ENCODE measurements around the gene DUS2.
"Not testable (repeated sequence)": the region's sequence is repeated elsewhere in the genome, so short reads cannot be mapped to it uniquely, and the experiment has no call there.

Gene DUS2

DNA sequence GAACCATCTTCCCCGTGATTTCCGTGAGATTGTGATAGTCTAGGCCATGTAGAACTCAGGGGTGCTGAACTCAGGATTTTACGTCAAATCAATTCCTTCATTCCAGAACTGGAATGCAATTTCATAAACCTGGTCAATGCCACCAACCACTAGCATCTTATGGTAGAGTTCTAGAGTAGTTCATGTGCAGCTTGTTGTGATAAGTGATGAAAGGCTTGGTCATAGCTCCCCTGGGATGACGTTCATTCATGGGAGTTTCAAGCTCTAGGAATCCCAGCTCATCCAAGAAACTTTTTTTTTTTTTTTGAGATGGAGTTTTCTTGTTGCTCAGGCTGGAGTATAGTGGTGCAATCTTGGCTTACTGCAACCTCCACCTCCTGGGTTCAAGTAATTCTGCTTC lies 20.1 kb upstream of the DUS2 start:
- Histone ChIP-seq H3K4me3 (ENCODE audit: low read length) (no peak overlapping the region), H3K27me3 (ENCODE audit: control insufficient read depth, insufficient read depth, low read length) (peaks cover 2% of the 10 kb centered on the region), H3K4me1 (ENCODE audit: control insufficient read depth, insufficient read depth, low read length) (no peaks in the 10 kb centered on the region), H3K36me3 (ENCODE audit: control insufficient read depth, insufficient read depth, low read length) (no peaks in the 10 kb centered on the region), H3K9ac (ENCODE audit: low read length) (no peak overlapping the region), H3K9me3 (ENCODE audit: control insufficient read depth, low read length) (no peaks in the 10 kb centered on the region)

DNA sequence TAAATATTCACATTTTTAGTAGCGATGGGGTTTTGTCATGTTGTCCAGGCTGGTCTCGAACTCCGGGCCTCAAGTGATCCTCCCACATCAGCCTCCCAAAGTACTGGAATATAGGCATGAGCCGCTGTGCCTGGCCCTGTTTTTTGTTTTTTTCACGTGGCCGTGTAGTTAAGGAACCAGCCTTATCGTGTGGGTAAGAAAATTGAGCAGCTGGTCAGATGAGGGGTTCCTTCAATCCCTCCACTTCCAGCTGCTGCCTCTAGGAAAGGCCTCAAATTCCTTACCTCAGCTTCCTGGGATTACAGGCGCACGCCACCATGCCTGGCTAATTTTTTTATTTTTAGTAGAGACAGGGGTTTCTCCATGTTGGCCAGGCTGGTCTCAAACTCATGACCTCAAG lies 17.9 kb upstream of the DUS2 start:
- H3K27me3 ChIP-seq (ENCODE audit: control insufficient read depth, insufficient read depth, low read length) = peaks cover 2% of the 10 kb centered on the region

DNA sequence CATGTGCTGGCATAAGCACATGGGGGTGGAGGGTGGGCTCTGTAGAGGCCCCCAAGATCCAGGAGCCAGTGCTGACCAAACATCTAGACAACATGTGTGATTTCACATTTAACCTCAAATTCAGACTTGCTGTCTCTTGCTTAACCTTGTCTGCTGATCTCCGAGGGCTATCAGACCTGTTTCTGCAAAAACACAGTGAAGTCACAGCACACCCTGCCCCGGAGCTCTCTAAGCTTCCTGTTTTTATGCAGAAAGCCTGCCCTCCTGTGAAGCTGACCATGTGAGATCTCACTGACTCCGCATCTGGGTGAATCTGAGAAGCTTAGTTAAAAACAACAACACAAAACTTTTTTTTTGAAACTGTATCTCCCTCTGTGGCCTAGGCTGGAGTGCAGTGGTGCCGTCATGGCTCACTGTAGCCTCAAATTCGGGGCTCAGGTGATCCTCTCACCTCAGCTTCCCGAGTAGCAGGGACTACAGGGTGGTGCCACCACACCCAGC lies 17.2 kb upstream of the DUS2 start:
- Histone ChIP-seq H3K4me1 (ENCODE audit: control insufficient read depth, insufficient read depth, low read length) (no peaks in the 10 kb centered on the region), H3K9me3 (ENCODE audit: control insufficient read depth, low read length) (no peaks in the 10 kb centered on the region), H3K9ac (ENCODE audit: low read length) (no peak overlapping the region), H3K27me3 (ENCODE audit: control insufficient read depth, insufficient read depth, low read length) (peaks cover 2% of the 10 kb centered on the region), H3K36me3 (ENCODE audit: control insufficient read depth, insufficient read depth, low read length) (no peaks in the 10 kb centered on the region), H3K4me3 (ENCODE audit: low read length) (no peak overlapping the region)

More for the DNA sequence above, 17.9 kb upstream of the DUS2 start:
- Histone ChIP-seq H3K9me3 (ENCODE audit: control insufficient read depth, low read length) (no peaks in the 10 kb centered on the region), H3K9ac (ENCODE audit: low read length) (no peak overlapping the region), H3K36me3 (ENCODE audit: control insufficient read depth, insufficient read depth, low read length) (no peaks in the 10 kb centered on the region), H3K4me3 (ENCODE audit: low read length) (no peak overlapping the region), H3K4me1 (ENCODE audit: control insufficient read depth, insufficient read depth, low read length) (no peaks in the 10 kb centered on the region)

DNA sequence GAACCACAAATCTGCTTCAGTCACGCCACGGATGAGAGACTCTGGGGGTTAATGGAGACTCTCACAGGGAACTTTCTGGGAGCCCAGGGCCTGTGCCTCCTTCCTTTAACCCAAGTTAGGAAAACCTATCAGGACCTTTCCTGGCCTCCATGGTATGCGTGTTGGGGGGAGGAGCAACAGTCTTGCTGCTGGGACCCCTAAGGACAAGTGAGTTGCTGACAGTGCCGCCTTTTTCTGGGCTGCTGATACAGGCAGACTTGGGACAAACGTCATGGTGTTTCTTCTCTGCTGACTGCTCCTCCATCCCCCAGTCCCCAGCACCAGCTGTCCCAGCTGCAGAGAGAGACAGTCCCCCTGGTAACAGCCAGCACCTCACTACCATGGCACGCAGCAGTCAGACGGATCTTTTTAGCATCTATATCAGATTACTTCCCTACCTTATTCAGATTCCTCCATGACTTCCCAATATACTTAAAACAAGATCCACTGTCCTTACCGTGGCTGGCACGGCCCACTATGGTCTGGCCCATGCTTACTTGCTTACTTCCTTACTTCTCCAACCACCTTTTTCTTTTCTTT lies 13.8 kb upstream of the DUS2 start:
- Histone ChIP-seq H3K9me3 (ENCODE audit: control insufficient read depth, low read length) (no peaks in the 10 kb centered on the region), H3K4me3 (ENCODE audit: low read length) (no peak overlapping the region), H3K36me3 (ENCODE audit: control insufficient read depth, insufficient read depth, low read length) (no peaks in the 10 kb centered on the region), H3K4me1 (ENCODE audit: control insufficient read depth, insufficient read depth, low read length) (no peaks in the 10 kb centered on the region), H3K27me3 (ENCODE audit: control insufficient read depth, insufficient read depth, low read length) (no peaks in the 10 kb centered on the region), H3K9ac (ENCODE audit: low read length) (no peak overlapping the region)

DNA sequence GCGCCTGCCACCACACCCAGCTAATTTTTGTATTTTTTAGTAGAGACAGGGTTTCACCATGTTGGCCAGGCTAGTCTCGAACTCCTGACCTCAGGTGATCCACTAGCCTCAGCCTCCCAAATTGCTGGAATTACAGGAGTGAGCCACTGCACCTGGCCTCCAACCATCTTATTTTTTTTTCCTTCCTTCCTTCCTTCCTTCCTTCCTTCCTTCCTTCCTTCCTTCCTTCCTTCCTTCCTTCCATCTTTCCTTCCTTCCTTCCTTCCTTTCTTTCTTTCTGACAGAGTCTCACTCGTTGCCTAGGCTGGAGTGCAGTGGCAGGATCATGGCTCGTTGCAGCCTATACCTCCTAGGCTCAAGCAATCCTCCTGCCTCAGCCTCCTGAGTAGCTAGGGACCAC lies 13.2 kb upstream of the DUS2 start:
- H3K9ac ChIP-seq (ENCODE audit: low read length); H3K9me3 ChIP-seq (ENCODE audit: control insufficient read depth, low read length); H3K4me1 ChIP-seq (ENCODE audit: control insufficient read depth, insufficient read depth, low read length); H3K27me3 ChIP-seq (ENCODE audit: control insufficient read depth, insufficient read depth, low read length); H3K36me3 ChIP-seq (ENCODE audit: control insufficient read depth, insufficient read depth, low read length); H3K4me3 ChIP-seq (ENCODE audit: low read length): not testable (repeated sequence)

DNA sequence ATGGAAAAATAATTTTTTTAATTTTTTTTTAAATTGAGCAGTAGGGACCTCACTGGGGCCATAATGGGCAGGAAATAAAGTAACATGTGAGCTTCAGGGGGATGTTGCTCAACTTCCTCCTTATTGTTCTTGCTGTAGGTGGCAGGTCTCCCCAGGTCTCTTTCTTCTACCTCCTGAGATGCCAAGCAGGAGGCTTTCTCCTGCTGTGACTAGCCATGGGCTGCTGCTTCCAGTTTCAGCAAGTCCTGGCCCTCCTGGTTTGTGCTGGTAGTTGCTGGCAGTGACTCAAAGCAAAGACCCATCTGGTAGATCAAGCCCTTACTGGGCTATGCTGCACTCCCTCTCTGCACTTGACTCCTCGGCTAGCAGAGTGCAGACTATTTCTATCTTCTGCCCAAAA lies 9.6 kb upstream of the DUS2 start:
- Histone ChIP-seq H3K9ac (ENCODE audit: low read length) (no peak overlapping the region), H3K9me3 (ENCODE audit: control insufficient read depth, low read length) (no peaks in the 10 kb centered on the region), H3K4me1 (ENCODE audit: control insufficient read depth, insufficient read depth, low read length) (no peaks in the 10 kb centered on the region), H3K4me3 (ENCODE audit: low read length) (no peak overlapping the region), H3K36me3 (ENCODE audit: control insufficient read depth, insufficient read depth, low read length) (no peaks in the 10 kb centered on the region), H3K27me3 (ENCODE audit: control insufficient read depth, insufficient read depth, low read length) (no peaks in the 10 kb centered on the region)

DNA sequence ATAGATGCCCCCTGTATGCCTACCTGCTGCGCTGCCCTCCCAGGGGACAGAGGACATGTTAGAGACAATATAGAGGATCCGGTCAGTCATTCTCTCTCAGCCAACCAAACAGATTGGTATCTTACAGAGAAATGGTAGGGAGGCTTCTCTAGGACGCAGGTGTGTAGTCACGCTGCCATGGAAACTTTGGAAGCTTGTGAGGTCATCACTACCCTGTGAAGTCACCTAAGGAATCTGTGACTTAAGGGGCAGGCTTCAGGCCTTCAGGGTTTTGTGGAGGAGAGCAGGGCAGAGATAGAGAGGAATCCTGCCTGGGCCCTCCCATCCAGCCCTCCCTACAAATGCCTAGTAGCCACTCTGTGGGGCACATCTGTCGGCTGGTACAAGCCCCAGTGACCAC lies 7.4 kb upstream of the DUS2 start, which contains the start of gene DPEP2NB:
Gene DPEP2NB, minus strand, starts transcription at position 231 of the 400 bp plus-strand sequence. Its CDS starts 141 bp downstream, at position 90.
- Histone ChIP-seq H3K36me3 (ENCODE audit: control insufficient read depth, insufficient read depth, low read length) (no peaks in the 10 kb centered on the region), H3K4me1 (ENCODE audit: control insufficient read depth, insufficient read depth, low read length) (no peaks in the 10 kb centered on the region), H3K27me3 (ENCODE audit: control insufficient read depth, insufficient read depth, low read length) (no peaks in the 10 kb centered on the region), H3K4me3 (ENCODE audit: low read length) (no peak within 1 kb of the TSS), H3K9ac (ENCODE audit: low read length) (no peak within 1 kb of the TSS), H3K9me3 (ENCODE audit: control insufficient read depth, low read length) (no peaks in the 10 kb centered on the region)

DNA sequence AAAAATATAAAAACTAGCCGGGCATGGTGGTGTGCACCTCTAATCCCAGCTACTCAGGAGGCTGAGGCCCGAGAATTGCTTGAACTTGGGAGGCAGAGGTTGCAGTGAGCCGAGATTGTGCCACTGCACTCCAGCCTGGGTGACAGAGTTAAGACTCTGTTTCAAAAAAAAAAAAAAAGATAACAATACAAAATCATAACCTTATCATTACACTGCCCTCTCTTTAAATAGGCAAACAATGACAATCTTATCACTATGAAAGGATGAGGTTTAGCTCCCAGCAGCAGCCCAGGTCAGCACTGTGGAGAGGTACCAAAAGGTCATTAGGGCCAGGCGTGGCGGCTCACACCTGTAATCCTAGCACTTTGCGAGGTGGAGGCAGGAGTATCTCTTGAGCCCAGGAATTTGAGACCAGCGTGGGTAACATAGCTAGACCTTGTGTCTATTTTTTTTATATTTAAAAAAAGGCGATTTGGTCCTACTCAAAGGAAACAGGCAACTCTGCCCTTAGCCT lies 3.9 kb upstream of the DUS2 start:
- Histone ChIP-seq H3K9ac (ENCODE audit: low read length) (no peak overlapping the region), H3K27me3 (ENCODE audit: control insufficient read depth, insufficient read depth, low read length) (no peaks in the 10 kb centered on the region), H3K9me3 (ENCODE audit: control insufficient read depth, low read length) (no peaks in the 10 kb centered on the region), H3K4me3 (ENCODE audit: low read length) (no peak overlapping the region), H3K36me3 (ENCODE audit: control insufficient read depth, insufficient read depth, low read length) (no peaks in the 10 kb centered on the region), H3K4me1 (ENCODE audit: control insufficient read depth, insufficient read depth, low read length) (peaks cover 15% of the 10 kb centered on the region)

DNA sequence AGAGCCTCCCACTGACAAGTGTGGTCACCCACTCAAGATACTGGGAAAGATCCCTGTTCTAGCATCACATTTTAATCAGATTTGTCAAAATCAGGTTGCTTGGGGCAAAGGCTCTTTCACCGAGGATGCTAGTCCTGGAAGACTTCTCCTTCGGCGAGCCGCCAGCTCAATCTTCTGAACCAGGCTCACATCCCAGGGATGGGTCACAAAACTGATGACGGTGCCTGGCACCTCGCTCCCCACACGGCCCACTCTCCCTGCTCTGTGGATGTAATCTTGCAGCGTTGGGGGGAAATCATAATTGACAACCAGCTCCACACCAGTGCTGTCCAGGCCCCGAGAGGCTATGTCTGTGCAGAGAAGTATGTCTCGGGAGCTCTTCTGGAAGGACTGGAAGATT lies 1.6 kb upstream of the DUS2 start:
- H3K36me3 ChIP-seq (ENCODE audit: control insufficient read depth, insufficient read depth, low read length) = no peaks in the 10 kb centered on the region
- no peaks in the 10 kb centered on the region for H3K9me3 ChIP-seq (ENCODE audit: control insufficient read depth, low read length)
- no peaks in the 10 kb centered on the region for H3K27me3 ChIP-seq (ENCODE audit: control insufficient read depth, insufficient read depth, low read length)
- peaks cover 15% of the 10 kb centered on the region for H3K4me1 ChIP-seq (ENCODE audit: control insufficient read depth, insufficient read depth, low read length)
- H3K4me3 ChIP-seq (ENCODE audit: low read length) = peak overlapping the region; percentile 81
- no peak overlapping the region for H3K9ac ChIP-seq (ENCODE audit: low read length)

DNA sequence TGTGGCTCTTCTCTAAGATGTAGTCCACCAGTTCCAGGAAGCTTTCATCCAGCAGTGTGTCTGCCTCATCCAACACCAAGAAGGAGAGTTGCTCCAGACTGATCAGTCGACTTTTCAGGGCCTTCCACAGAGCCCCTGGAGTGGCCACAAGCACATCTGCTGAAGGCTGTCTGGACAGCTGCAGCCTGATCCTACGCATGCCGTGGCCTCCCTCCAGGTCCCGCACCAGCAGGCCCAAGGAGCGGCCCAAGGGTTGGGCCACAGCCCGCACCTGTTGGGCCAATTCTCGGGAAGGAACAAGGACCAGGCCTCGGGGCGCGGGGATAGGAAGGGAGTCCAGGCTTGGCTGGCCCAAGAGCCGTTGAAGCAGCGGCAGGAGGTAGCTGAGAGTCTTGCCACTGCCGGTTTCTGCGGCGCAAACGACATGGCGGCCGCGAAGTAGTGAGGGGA lies 781 bp upstream of the DUS2 start:
- Histone ChIP-seq H3K9ac (ENCODE audit: low read length) (peak overlapping the region; percentile 91), H3K27me3 (ENCODE audit: control insufficient read depth, insufficient read depth, low read length) (no peaks in the 10 kb centered on the region), H3K36me3 (ENCODE audit: control insufficient read depth, insufficient read depth, low read length) (no peaks in the 10 kb centered on the region), H3K4me1 (ENCODE audit: control insufficient read depth, insufficient read depth, low read length) (peaks cover 15% of the 10 kb centered on the region), H3K9me3 (ENCODE audit: control insufficient read depth, low read length) (no peaks in the 10 kb centered on the region), H3K4me3 (ENCODE audit: low read length) (peak overlapping the region; percentile 81)

DNA sequence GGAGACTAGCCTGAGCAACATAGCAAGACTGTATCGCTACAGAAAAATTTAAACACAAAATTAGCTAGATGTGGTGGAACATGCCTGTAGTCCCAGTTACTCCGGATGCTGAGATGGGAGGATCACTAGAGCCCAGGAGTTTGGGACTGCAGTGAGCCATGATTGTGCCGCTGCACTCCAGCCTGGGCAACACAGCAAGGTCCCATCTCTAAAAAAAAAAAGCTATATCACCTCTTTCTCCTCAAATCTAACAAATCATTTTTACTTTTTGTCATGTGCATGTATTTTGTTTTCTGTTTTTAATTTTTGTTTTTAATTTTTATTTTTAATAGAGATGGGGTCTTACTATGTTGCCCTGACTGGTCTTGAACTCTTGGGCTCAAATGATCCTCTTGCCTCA lies 5.9 kb downstream of the DUS2 start:
- Histone ChIP-seq H3K4me1 (ENCODE audit: control insufficient read depth, insufficient read depth, low read length) (peaks cover 2% of the 10 kb centered on the region), H3K9me3 (ENCODE audit: control insufficient read depth, low read length) (no peaks in the 10 kb centered on the region), H3K36me3 (ENCODE audit: control insufficient read depth, insufficient read depth, low read length) (no peaks in the 10 kb centered on the region), H3K27me3 (ENCODE audit: control insufficient read depth, insufficient read depth, low read length) (no peaks in the 10 kb centered on the region), H3K9ac (ENCODE audit: low read length) (no peak overlapping the region), H3K4me3 (ENCODE audit: low read length) (no peak overlapping the region)

DNA sequence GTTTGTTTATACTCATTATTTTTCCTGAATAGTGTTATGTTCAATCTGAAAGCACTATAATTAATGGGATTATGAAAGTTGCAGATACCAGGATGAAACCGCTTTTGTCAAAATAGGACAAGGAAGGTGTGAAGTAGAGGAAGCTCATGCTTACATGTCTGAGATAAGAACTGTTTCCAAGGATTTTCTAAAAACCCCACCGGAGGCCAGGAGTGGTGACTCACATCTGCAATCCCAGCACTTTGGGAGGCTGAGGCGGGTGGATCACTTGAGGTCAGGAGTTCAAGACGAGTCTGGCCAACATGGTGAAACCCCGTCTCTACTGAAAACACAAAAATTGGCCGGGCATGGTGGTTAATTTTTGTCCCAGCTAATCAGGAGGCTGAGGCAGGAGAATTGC lies 7.0 kb downstream of the DUS2 start:
- not testable (repeated sequence) for H3K9me3 ChIP-seq (ENCODE audit: control insufficient read depth, low read length); H3K36me3 ChIP-seq (ENCODE audit: control insufficient read depth, insufficient read depth, low read length); H3K4me3 ChIP-seq (ENCODE audit: low read length); H3K4me1 ChIP-seq (ENCODE audit: control insufficient read depth, insufficient read depth, low read length); H3K27me3 ChIP-seq (ENCODE audit: control insufficient read depth, insufficient read depth, low read length); H3K9ac ChIP-seq (ENCODE audit: low read length)

DNA sequence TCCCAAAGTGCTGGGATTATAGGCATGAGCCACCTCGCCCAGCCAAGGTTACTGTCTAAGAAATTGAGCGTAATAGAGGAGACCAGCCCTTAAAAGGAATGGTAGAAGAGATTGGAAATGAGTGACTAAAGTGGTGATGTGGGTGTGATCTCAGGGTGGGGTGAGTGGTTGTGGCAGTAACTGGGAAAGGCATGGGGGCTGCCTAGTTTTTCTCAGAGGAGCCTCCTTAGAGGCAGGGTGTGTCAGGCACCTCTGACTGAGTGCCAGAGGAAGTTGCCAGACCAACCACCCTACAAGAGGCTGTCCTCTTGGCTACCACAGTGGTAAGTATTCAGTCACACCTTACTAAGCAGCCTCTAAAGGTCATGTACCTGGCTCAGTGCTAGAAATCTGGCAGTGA lies 8.9 kb downstream of the DUS2 start:
- no peaks in the 10 kb centered on the region for H3K4me1 ChIP-seq (ENCODE audit: control insufficient read depth, insufficient read depth, low read length)
- H3K27me3 ChIP-seq (ENCODE audit: control insufficient read depth, insufficient read depth, low read length) = no peaks in the 10 kb centered on the region
- H3K4me3 ChIP-seq (ENCODE audit: low read length) = no peak overlapping the region
- H3K9me3 ChIP-seq (ENCODE audit: control insufficient read depth, low read length) = no peaks in the 10 kb centered on the region
- no peak overlapping the region for H3K9ac ChIP-seq (ENCODE audit: low read length)
- H3K36me3 ChIP-seq (ENCODE audit: control insufficient read depth, insufficient read depth, low read length) = no peaks in the 10 kb centered on the region
